Esophagus squamous epithelium (tissue), 5 donors: ENCODE data around the gene PPARG. TPM values are rescaled to one million over a fixed set of nuclear protein-coding genes. Genes with fewer than 3 reads are reported as not detected.

Source experiments
- DNase-seq: peaks from one replicate; lab custom pipeline; 2025; lab: John Stamatoyannopoulos, UW
- H3K27ac ChIP-seq, 4 donors: fragments of 200-600 bp; sonication (generic); one replicate each; pipeline ENCODE4 v1.5.1; 2016 to 2019; ENCODE audit warnings: mild to moderate bottlenecking in 1 of 4
- H3K27me3 ChIP-seq, 4 donors: fragments of 200-600 bp; sonication (generic); 1 replicate in 3 of 4; 2 replicates in 1 of 4; pipeline versions ENCODE4 v1.5.1 to v1.6.0; 2017 to 2021; ENCODE audit warnings: antibody characterized with exemption in 1 of 4
- H3K36me3 ChIP-seq, 3 donors: fragments of 200-600 bp; sonication (generic); one replicate each; pipeline ENCODE4 v1.5.1; 2016 to 2019
- H3K4me1 ChIP-seq, 3 donors: fragments of 200-600 bp; sonication (generic); one replicate each; pipeline ENCODE4 v1.5.1; 2017 to 2019
- H3K4me3 ChIP-seq, 4 donors: fragments of 200-600 bp; sonication (generic); 1 replicate in 3 of 4; 2 replicates in 1 of 4; pipeline ENCODE4 v1.5.1; 2016 to 2019; ENCODE audit warnings: mild to moderate bottlenecking in 2 of 4, moderate library complexity in 1 of 4
- H3K9me3 ChIP-seq, 3 donors: fragments of 200-600 bp; sonication (generic); one replicate each; pipeline ENCODE4 v1.5.1; 2016 to 2019
- POLR2A ChIP-seq, 4 donors: fragments of 450-650 bp; IDR thresholded peaks; one replicate each; pipeline ENCODE4 v1.6.1; 2017; ENCODE audit warnings: antibody characterized with exemption in 4 of 4, mild to moderate bottlenecking in 4 of 4, moderate library complexity in 3 of 4
- WGBS, 2 donors: methylation state at CpG; one replicate each; pipeline ENCODE4 v1.1.5; 2018; 5-methylcytosine and 5-hydroxymethylcytosine counted together
- intact Hi-C: fragments of 100-400 bp; cut with DNase I; formaldehyde crosslinking; loops from one replicate; pipeline ENCODE4 v1.15.0; 2022
- total RNA-seq, 4 donors: library from RNA; depleted of rRNA; stranded (reverse); fragments of >200 nt; gene quantifications; one replicate each; pipeline ENCODE4 v1.1.0, GENCODE V29; 2016
- TF ChIP-seq, protein P1 (sequence below), 6 experiments: fragments of 450-650 bp in 4 of 6; fragments of 200-600 bp in 2 of 6; sonication (generic) in 2 of 6; IDR thresholded peaks; one replicate each; pipeline ENCODE4 v1.5.1; 2016 to 2019; ENCODE audit warnings: antibody characterized with exemption in 6 of 6, mild to moderate bottlenecking in 4 of 6, moderate library complexity in 4 of 6
- donor health status: DM: yes; HTN: yes; CAD: no.

Gene PPARG
- total RNA-seq, 4 donors from 2014 or later, result 6.3 to 13.8 (median 11.4) TPM

DNA sequence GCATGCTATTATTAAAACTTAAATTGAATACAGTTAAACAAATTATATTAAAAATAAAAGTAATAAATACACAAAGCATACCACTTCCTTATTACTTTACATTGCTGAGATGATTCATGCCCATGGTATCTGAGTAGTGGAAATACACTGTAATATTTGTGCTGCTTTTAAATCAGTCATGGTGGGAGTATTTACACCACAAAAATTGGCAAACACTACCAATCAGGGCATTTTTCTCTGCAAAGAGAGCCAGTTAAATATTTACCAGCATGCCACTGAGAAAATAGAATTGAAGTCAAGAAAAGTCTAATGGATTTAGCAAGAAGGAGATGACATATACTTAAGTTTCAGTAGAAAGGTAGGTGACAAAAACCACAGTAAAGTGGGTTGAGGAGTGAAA lies 19.6 kb downstream of the PPARG start:
- Histone ChIP-seq H3K27me3 (no peaks in the 10 kb centered on the region), H3K36me3 (no peaks in the 10 kb centered on the region), H3K9me3 (no peaks in the 10 kb centered on the region), H3K4me1 (no peaks in the 10 kb centered on the region), H3K27ac (no peak overlapping the region), H3K4me3 (no peak overlapping the region)
- DNase-seq, result no peak
- intact Hi-C loops, result no loop called here
- TF ChIP-seq, protein P1, sequence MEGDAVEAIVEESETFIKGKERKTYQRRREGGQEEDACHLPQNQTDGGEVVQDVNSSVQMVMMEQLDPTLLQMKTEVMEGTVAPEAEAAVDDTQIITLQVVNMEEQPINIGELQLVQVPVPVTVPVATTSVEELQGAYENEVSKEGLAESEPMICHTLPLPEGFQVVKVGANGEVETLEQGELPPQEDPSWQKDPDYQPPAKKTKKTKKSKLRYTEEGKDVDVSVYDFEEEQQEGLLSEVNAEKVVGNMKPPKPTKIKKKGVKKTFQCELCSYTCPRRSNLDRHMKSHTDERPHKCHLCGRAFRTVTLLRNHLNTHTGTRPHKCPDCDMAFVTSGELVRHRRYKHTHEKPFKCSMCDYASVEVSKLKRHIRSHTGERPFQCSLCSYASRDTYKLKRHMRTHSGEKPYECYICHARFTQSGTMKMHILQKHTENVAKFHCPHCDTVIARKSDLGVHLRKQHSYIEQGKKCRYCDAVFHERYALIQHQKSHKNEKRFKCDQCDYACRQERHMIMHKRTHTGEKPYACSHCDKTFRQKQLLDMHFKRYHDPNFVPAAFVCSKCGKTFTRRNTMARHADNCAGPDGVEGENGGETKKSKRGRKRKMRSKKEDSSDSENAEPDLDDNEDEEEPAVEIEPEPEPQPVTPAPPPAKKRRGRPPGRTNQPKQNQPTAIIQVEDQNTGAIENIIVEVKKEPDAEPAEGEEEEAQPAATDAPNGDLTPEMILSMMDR (IDR thresholded peaks at IDR 0.05), result no peak
- no peak for TF ChIP-seq POLR2A (IDR thresholded peaks at IDR 0.05)

DNA sequence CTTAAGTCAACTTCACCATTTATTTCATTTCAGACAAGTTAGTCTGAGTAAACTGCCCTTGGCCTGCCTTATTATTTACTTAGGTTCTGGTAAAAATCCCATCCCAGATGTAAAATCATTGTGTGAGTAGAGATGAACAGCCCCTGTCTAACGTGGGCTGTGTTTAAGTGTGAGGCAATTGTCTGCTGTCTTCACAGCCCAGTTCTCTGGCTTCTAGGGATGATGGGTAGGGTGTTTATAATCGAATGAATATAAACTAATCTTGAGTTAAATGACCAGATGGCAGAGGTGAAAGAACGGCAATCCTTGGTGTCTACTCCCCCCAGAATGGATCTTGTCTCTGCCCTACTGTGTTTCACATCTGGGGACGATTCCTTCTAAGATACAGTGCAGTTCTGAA lies 20.8 kb downstream of the PPARG start:
- no peaks in the 10 kb centered on the region for H3K4me1 ChIP-seq
- intact Hi-C loops, result no loop called here
- H3K9me3 ChIP-seq, result no peaks in the 10 kb centered on the region
- H3K27me3 ChIP-seq, result no peaks in the 10 kb centered on the region
- H3K4me3 ChIP-seq, result no peak overlapping the region
- no peaks in the 10 kb centered on the region for H3K36me3 ChIP-seq
- DNase-seq, result no peak
- no peak for TF ChIP-seq POLR2A (IDR thresholded peaks at IDR 0.05)
- TF ChIP-seq, protein P1 (IDR thresholded peaks at IDR 0.05), result no peak
- H3K27ac ChIP-seq, result no peak overlapping the region
- WGBS, 2 donors, result 53 to 78% methylated on average over 4 of the region's 4 CpGs

DNA sequence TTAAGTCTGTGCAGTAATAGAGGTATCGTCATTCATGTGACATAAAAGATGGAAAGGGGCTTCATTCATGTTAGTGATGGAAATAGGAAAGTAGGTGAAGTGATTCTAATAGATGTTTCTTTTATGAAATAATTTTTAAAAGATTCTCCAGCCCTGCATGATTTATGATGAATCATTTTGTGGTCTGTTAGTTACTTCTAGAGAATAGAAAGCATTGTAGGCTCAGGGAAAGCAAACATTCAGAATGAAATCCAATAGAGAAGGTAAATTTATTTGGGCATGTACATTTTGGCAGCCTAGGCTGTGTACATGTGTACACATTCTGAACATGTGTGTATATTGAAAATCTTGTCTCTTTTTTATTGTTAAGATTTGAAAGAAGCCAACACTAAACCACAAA lies 23.1 kb downstream of the PPARG start:
- 86 to 100% methylated on average over 1 of the region's 1 CpG for WGBS, 2 donors
- H3K9me3 ChIP-seq, result no peaks in the 10 kb centered on the region
- no peaks in the 10 kb centered on the region for H3K27me3 ChIP-seq

DNA sequence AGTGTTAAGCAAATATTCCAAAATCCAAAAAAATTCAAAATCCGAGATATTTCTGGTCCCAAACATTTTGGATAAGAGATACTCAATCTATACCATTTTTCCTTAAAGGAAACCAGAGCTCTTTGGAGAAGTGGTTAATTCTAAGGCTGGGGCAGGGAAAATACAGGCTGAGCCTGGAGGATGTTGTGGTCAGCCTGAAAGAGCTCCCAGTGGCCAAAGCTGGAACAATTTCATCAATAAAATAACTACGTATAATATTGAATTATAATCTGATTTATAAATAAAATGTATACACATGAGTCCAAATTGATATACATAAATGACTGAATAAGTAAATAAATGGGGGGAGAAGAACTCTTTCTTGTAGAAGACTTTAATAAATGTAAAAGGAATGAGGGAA lies 24.6 kb downstream of the PPARG start:
- no peak for DNase-seq
- intact Hi-C loops, result no loop called here
- Histone ChIP-seq H3K36me3 (no peaks in the 10 kb centered on the region), H3K4me3 (no peak overlapping the region), H3K27ac (no peak overlapping the region), H3K9me3 (no peaks in the 10 kb centered on the region), H3K27me3 (no peaks in the 10 kb centered on the region), H3K4me1 (no peaks in the 10 kb centered on the region)
- WGBS, 2 donors, result 80 to 90% methylated on average over 2 of the region's 2 CpGs
- no peak for TF ChIP-seq POLR2A (IDR thresholded peaks at IDR 0.05)
- TF ChIP-seq, protein P1 (IDR thresholded peaks at IDR 0.05), result no peak

More for the DNA sequence above, 23.1 kb downstream of the PPARG start:
- intact Hi-C loops, result no loop called here
- no peak overlapping the region for H3K27ac ChIP-seq
- no peaks in the 10 kb centered on the region for H3K36me3 ChIP-seq
- no peak overlapping the region for H3K4me3 ChIP-seq
- TF ChIP-seq POLR2A (IDR thresholded peaks at IDR 0.05), result no peak
- TF ChIP-seq, protein P1 (IDR thresholded peaks at IDR 0.05), result no peak
- DNase-seq, result no peak
- H3K4me1 ChIP-seq, result no peaks in the 10 kb centered on the region

DNA sequence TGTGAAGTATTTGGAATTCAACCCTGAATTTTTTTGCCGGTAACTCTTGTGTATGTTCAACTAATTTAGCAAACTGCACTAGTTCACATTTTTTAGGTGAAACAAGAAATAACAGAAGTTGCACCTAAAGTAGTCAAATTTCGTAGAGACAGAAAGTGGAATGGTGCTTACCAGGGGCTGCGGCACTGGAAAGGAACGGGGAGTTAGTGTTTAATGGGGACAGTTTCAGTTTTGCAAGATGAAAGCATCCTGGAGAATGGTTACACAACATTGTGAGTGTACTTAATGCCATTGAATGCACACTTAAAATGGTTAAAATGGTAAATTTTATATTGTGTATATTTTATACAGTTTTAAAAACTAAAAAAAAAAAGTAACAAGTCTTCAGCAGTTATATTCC lies 27.4 kb downstream of the PPARG start:
- Histone ChIP-seq H3K27me3 (no peaks in the 10 kb centered on the region), H3K27ac (no peak overlapping the region), H3K4me1 (no peaks in the 10 kb centered on the region), H3K4me3 (no peak overlapping the region), H3K36me3 (no peaks in the 10 kb centered on the region), H3K9me3 (no peaks in the 10 kb centered on the region)
- 74 to 85% methylated on average over 4 of the region's 4 CpGs for WGBS, 2 donors
- intact Hi-C loops, result no loop called here
- TF ChIP-seq, protein P1 (IDR thresholded peaks at IDR 0.05), result no peak
- no peak for TF ChIP-seq POLR2A (IDR thresholded peaks at IDR 0.05)
- DNase-seq, result no peak
